NB4 (cell line): ENCODE data around the gene MCM8.

Experiments used
- DNase-seq: peaks from one replicate; pipeline ENCODE4 v3.0.0; 2010; ENCODE audit warnings: low read depth
- H3K4me3 ChIP-seq: one replicate; pipeline ENCODE4 v1.5.1; 2011; ENCODE audit warnings: mild to moderate bottlenecking, low read depth, low read length, moderate library complexity
- MAX ChIP-seq: IDR thresholded peaks from 2 replicates; pipeline ENCODE4 v1.6.1; 2011; ENCODE audit warnings: low read depth, low read length
- MYC ChIP-seq: IDR thresholded peaks from 2 replicates; pipeline ENCODE4 v1.6.1; 2011; ENCODE audit warnings: low read depth, low read length
- POLR2A ChIP-seq: IDR thresholded peaks from 2 replicates; pipeline ENCODE4 v1.6.1; 2011; ENCODE audit warnings: mild to moderate bottlenecking; ENCODE audit not compliant: insufficient read length; ENCODE audit errors: extremely low read depth
- TF ChIP-seq, protein P1 (sequence below): IDR thresholded peaks from one replicate; pipeline ENCODE4 v1.5.1; 2012; ENCODE audit warnings: low read depth, low read length

The MCM8 gene

GRCh38 chr20:6039766-6040165 lies 89.3 kb downstream of the MCM8 start:
- TF ChIP-seq MAX (no peak), MYC (no peak), POLR2A (no peak)
- TF ChIP-seq, protein P1, sequence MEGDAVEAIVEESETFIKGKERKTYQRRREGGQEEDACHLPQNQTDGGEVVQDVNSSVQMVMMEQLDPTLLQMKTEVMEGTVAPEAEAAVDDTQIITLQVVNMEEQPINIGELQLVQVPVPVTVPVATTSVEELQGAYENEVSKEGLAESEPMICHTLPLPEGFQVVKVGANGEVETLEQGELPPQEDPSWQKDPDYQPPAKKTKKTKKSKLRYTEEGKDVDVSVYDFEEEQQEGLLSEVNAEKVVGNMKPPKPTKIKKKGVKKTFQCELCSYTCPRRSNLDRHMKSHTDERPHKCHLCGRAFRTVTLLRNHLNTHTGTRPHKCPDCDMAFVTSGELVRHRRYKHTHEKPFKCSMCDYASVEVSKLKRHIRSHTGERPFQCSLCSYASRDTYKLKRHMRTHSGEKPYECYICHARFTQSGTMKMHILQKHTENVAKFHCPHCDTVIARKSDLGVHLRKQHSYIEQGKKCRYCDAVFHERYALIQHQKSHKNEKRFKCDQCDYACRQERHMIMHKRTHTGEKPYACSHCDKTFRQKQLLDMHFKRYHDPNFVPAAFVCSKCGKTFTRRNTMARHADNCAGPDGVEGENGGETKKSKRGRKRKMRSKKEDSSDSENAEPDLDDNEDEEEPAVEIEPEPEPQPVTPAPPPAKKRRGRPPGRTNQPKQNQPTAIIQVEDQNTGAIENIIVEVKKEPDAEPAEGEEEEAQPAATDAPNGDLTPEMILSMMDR, result no peak
- no peak overlapping the region for H3K4me3 ChIP-seq
- no peak for DNase-seq

DNA sequence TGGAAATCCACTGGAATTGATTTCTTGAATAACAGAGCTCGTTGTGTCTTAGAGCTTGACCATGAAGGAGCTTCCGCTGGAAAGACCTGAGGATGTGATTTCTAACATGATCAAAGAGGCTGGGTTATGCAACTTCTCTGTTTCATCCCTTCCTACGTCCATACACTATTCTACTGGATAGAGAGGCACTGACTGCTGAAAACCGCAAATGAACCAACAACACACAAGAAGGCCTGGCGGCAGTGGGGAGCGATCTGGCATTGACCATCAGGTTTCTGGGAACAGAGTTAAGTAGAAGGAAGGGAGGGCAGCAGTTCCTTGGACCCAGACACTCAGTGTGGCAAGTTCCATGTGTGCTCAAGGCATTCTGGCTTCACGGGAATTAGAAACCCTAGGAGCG lies 90.1 kb downstream of the MCM8 start:
- DNase-seq, result no peak
- no peak overlapping the region for H3K4me3 ChIP-seq
- TF ChIP-seq, protein P1, result no peak
- no peak for TF ChIP-seq MAX
- no peak for TF ChIP-seq POLR2A
- TF ChIP-seq MYC, result no peak

DNA sequence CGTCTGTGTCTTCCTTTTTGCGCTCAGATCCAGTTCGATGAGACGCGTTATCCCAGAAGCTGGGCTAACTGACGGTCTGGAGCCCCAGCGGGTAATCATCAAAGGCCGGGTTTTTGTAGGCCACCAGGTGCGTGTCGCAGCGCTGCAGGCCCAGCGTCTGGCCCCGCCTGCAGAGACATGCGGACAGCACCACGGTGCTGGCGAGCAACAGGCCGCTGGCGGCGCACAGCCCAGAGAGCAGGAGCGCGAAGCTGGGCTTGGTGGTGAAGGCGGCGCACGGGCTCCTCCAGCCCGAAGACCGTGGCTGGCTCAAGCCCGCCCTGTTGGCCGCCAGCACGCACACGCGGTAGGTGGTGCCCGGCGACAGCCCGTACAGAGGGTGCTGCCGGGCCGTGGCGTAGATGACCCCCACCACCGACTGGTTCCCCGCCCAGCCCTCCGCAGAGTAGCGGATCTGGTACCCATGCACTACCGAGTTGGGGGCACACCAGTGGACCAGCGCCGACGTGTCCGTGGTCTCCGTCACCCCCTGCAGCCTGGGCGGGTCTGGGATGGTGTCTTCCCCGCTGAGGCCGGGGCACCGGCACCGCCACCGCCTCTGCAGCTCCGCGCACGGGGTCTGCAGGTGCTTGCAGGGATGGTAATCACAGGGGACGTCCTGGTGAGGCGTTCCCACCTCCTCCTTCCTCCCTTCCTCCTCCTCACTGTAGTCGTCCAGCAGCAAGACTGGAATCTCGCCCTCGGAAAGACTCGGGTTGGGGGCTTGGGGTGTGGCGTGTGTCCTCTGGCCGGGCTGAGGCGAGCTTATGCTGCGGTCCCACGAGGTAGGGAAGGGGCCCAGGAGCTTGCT lies 90.7 kb downstream of the MCM8 start:
- H3K4me3 ChIP-seq, result no peak overlapping the region
- no peak for DNase-seq
- no peak for TF ChIP-seq POLR2A

DNA sequence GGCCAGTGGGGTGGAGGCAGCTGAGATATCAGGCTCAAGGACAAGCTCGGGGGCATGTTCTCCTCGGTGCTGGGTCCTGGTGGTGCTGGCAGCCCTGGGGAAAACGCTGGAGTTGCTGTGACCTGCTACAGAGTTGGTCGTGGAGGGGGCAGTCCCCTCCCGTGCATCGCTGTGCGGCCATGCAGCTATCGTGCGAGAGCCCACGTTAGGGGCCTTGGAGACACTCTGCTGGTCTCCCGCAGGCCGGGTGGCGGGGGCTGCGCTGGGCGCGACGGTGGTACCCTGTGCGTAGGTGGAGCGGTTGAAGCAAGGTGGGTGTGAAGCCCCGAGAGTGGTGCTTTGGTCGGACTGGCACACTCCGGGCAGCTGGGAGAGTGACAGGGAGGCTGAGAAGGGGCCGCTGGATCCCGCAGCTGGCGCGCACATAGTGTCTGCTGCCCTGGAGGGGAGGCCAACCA lies 91.4 kb downstream of the MCM8 start:
- TF ChIP-seq MAX (no peak), MYC (no peak), POLR2A (no peak)
- TF ChIP-seq, protein P1, result no peak
- DNase-seq, result no peak
- no peak overlapping the region for H3K4me3 ChIP-seq

- peak; percentile 30 for DNase-seq
- no peak overlapping the region for H3K4me3 ChIP-seq
- no peak for TF ChIP-seq MYC
- no peak for TF ChIP-seq POLR2A
- no peak for TF ChIP-seq MAX
- TF ChIP-seq, protein P1, result no peak
Measured at GRCh38 chr20:6044115-6044514, 93.7 kb downstream of the MCM8 start.

- TF ChIP-seq, protein P1, result no peak
- TF ChIP-seq MAX (no peak), POLR2A (no peak), MYC (no peak)
- H3K4me3 ChIP-seq, result no peak overlapping the region
- DNase-seq, result peak; percentile 25
Measured at GRCh38 chr20:6045566-6045965, 95.1 kb downstream of the MCM8 start.
